SK-N-SH (cell line): ENCODE data around the gene TP53BP2. TPM values are rescaled to one million over a fixed set of nuclear protein-coding genes. Genes with fewer than 3 reads are reported as not detected.
"Not testable (repeated sequence)": the region's sequence is repeated elsewhere in the genome, so short reads cannot be mapped to it uniquely, and the experiment has no call there.

Source experiments
- CTCF ChIA-PET: fragments of 300-600, 350-600 bp; formaldehyde crosslinking; extraction: SDS; loops from one replicate; lab custom pipeline; 2021; lab: Yijun Ruan, JAX
- POLR2A ChIA-PET: fragments of 350-600 bp; sonication (Branson Sonifier 250); formaldehyde crosslinking; extraction: SDS; loops from one replicate; lab custom pipeline; 2020; ENCODE audit warnings: antibody characterized with exemption, inconsistent platforms; lab: Yijun Ruan, JAX
- DNase-seq: peaks from one replicate; pipeline ENCODE4 v3.0.0; 2012
- H2AFZ ChIP-seq: fragments of 200-600 bp; sonication (generic); 2 replicates; pipeline ENCODE4 v1.8.1; 2016; ENCODE audit warnings: antibody characterized with exemption, mild to moderate bottlenecking, low read depth
- H3F3A ChIP-seq: fragments of 200-600 bp; sonication (generic); replicated peaks from 2 replicates; pipeline ENCODE3; 2016; ENCODE audit warnings: antibody characterized with exemption, mild to moderate bottlenecking; ENCODE audit not compliant: insufficient read depth
- H3K27ac ChIP-seq, 2 experiments: fragments of 200-500 bp in 1 of 2; fragments of 200-600 bp in 1 of 2; sonication (Bioruptor generic) in 1 of 2; sonication (generic), shearing (Covaris generic) in 1 of 2; 2 replicates each; pipeline versions ENCODE4 v1.5.1 to v1.6.1; 2014 to 2016; ENCODE audit warnings: low read depth in 2 of 2, inconsistent platforms in 1 of 2, low read length in 1 of 2, mild to moderate bottlenecking in 1 of 2, mixed read lengths in 1 of 2
- H3K27me3 ChIP-seq: fragments of 200-600 bp; sonication (generic), shearing (Covaris generic); 2 replicates; pipeline ENCODE4 v1.6.1; 2016; ENCODE audit warnings: mixed run types; ENCODE audit not compliant: insufficient read depth
- H3K36me3 ChIP-seq, 2 experiments: fragments of 200-500 bp in 1 of 2; fragments of 200-600 bp in 1 of 2; sonication (Bioruptor generic) in 1 of 2; sonication (generic) in 1 of 2; replicated peaks in 1 of 2; 2 replicates each; pipeline versions ENCODE3 to v1.5.1; 2014 to 2016; ENCODE audit warnings: low read length in 1 of 2, mild to moderate bottlenecking in 1 of 2; ENCODE audit not compliant: insufficient read depth in 2 of 2, control insufficient read depth in 1 of 2
- H3K4me1 ChIP-seq, 2 experiments: fragments of 200-500 bp in 1 of 2; fragments of 200-600 bp in 1 of 2; sonication (Bioruptor generic) in 1 of 2; sonication (generic), shearing (Covaris generic) in 1 of 2; 2 replicates each; pipeline versions ENCODE4 v1.5.1 to v1.6.1; 2014 to 2016; ENCODE audit warnings: low read depth in 1 of 2, low read length in 1 of 2, mixed run types in 1 of 2; ENCODE audit not compliant: insufficient read depth in 2 of 2, control insufficient read depth in 1 of 2
- H3K4me2 ChIP-seq: fragments of 200-600 bp; sonication (generic), shearing (Covaris generic); 2 replicates; pipeline ENCODE4 v1.6.1; 2017; ENCODE audit warnings: mixed run types
- H3K4me3 ChIP-seq, 2 experiments: fragments of 200-500 bp in 1 of 2; fragments of 200-600 bp in 1 of 2; sonication (Bioruptor generic) in 1 of 2; sonication (generic), shearing (Covaris generic) in 1 of 2; 2 replicates each; pipeline versions ENCODE4 v1.5.1 to v1.8.1; 2014 to 2016; ENCODE audit warnings: low read depth in 2 of 2, inconsistent platforms in 1 of 2, low read length in 1 of 2, mild to moderate bottlenecking in 1 of 2, mixed read lengths in 1 of 2, moderate library complexity in 1 of 2
- H3K79me2 ChIP-seq: fragments of 200-600 bp; sonication (generic); 2 replicates; pipeline ENCODE4 v1.8.1; 2017; ENCODE audit warnings: mild to moderate bottlenecking; ENCODE audit not compliant: insufficient read depth
- H3K9ac ChIP-seq: fragments of 200-600 bp; sonication (generic); 2 replicates; pipeline ENCODE4 v1.6.1; 2017; ENCODE audit warnings: mixed run types
- H3K9me2 ChIP-seq: fragments of 200-600 bp; sonication (generic); 2 replicates; pipeline ENCODE4 v1.6.1; 2017; ENCODE audit warnings: mixed run types
- H3K9me3 ChIP-seq: fragments of 200-600 bp; sonication (generic); 2 replicates; pipeline ENCODE4 v1.6.1; 2017; ENCODE audit warnings: mixed run types, mild to moderate bottlenecking, moderate library complexity
- H4K20me1 ChIP-seq: fragments of 200-600 bp; sonication (generic); 2 replicates; pipeline ENCODE4 v1.6.1; 2017; ENCODE audit warnings: mild to moderate bottlenecking, mixed run types; ENCODE audit not compliant: insufficient read depth
- CHD2 ChIP-seq: fragments of 150-350 bp; IDR thresholded peaks from 2 replicates; pipeline ENCODE4 v1.6.1; 2018; ENCODE audit warnings: low read length; ENCODE audit not compliant: partially characterized antibody
- FOXM1 ChIP-seq: IDR thresholded peaks from 2 replicates; pipeline ENCODE4 v1.4.0; 2012; ENCODE audit warnings: low read depth, mild to moderate bottlenecking
- IRF3 ChIP-seq: fragments of 150-350 bp; IDR thresholded peaks from 2 replicates; pipeline ENCODE4 v1.6.1; 2016; ENCODE audit warnings: mild to moderate bottlenecking, low read depth, low read length
- MXI1 ChIP-seq: IDR thresholded peaks from 2 replicates; pipeline ENCODE4 v1.6.1; 2012; ENCODE audit warnings: mild to moderate bottlenecking, low read depth, low read length, improper control_type of control experiment
- PBX3 ChIP-seq: IDR thresholded peaks from 2 replicates; pipeline ENCODE4; 2012
- RFX5 ChIP-seq: IDR thresholded peaks from 2 replicates; pipeline ENCODE4 v1.6.1; 2012; ENCODE audit warnings: mild to moderate bottlenecking, improper control_type of control experiment, low read length
- SIN3A ChIP-seq: IDR thresholded peaks from 2 replicates; pipeline ENCODE4 v1.6.1; 2012; ENCODE audit warnings: low read depth, mild to moderate bottlenecking, low read length, moderate library complexity, borderline replicate concordance
- WGBS: methylation state at CpG from one replicate; pipeline ENCODE4 v1.1.6; 2017; ENCODE audit warnings: low lambda C conversion rate; 5-methylcytosine and 5-hydroxymethylcytosine counted together
- polyA plus RNA-seq, 3 experiments: library from polyadenylated mRNA; depleted of rRNA; stranded (reverse); fragments of >200 nt; gene quantifications; 2 replicates each; pipeline ENCODE4 v1.2.3, GENCODE V29; 2012
- TF ChIP-seq, protein P1 (sequence below): fragments of 150-350 bp; IDR thresholded peaks from 2 replicates; pipeline ENCODE4 v1.6.1; 2017; ENCODE audit warnings: antibody characterized with exemption, low read length, low read depth, borderline replicate concordance

The TP53BP2 gene
- polyA plus RNA-seq, 1 of the 3 experiments (the other 2 are of a cell fraction): 11.4 TPM

DNA sequence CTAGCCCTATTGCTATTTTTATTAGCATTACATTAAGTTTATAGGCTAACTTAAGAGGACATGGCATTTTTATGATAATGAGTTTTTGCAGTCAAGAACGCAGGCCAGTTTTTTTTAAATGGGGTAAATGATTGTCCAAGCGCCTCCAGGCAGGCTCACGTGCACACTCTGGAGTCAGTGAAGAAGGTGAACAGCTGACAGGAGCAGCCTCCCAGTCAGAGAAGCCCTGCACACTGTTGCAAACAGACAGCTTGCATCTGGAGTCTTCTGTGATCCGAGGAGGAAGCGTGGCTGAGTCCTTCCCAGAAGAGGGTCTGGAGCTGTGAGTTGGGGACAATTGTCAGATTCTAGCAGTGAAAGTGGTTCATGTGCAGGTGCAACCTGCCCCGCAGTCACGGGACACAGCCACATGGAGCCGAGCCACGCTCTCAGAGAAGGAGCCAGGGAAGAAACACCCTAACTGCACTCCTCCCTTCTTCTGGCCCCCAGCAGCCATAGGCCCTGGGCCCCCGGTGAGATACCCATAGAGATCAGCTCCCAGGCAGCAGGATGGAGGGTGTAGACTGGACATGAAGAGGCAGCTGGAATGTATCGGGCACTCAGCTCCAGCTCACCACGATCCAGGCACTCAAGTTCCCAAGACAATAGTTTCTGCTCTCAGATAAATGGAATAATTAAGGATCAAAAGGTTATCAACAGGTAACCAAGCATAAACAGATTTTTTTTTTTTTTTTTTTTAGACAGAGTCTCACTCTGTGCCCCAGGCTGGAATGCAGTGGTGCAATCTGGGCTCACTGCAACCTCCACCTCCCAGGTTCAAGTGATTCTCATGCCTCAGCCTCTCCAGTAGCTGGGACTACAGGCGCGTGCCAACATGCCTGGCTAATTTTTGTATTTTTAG lies 107.0 kb downstream of the TP53BP2 start (continued):
- no peak for TF ChIP-seq IRF3
- TF ChIP-seq RFX5: no peak
- no peak for TF ChIP-seq CHD2
- TF ChIP-seq, protein P1, sequence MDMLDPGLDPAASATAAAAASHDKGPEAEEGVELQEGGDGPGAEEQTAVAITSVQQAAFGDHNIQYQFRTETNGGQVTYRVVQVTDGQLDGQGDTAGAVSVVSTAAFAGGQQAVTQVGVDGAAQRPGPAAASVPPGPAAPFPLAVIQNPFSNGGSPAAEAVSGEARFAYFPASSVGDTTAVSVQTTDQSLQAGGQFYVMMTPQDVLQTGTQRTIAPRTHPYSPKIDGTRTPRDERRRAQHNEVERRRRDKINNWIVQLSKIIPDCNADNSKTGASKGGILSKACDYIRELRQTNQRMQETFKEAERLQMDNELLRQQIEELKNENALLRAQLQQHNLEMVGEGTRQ: no peak
- TF ChIP-seq PBX3: no peak
- TF ChIP-seq MXI1: no peak
- TF ChIP-seq SIN3A: no peak

DNA sequence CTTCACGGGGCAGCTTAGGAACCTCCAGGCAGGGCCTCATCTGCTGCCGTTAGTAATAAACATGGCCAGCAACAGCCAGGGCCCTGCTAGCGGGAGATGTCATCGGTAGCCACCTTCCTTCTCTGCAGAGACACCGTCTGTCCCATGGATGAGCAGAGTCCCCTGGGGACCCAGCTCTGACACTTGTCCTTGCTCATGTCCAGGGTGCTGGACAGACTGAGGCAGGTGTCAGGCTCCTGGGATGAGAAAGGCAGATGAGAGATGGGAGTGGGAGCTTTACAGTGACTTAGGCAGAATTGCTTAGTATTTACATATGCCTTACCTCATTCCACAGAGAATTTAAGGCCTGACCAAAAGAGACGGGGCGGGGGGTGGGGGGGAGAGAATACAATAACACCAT lies 108.4 kb downstream of the TP53BP2 start:
- H3K9me3 ChIP-seq: no peaks in the 10 kb centered on the region
- no peak overlapping the region for H3K9ac ChIP-seq
- H4K20me1 ChIP-seq: peaks cover 50% of the 10 kb centered on the region
- H3K36me3 ChIP-seq: peaks cover 13 to 14% of the 10 kb centered on the region in 2 experiments
- no peak overlapping the region for H3K27ac ChIP-seq
- ChIA-PET CTCF (interaction anchor here (0.9 to 4.3 kb wide), 3 partner anchors 12 to 40 kb away, joined by 3 to 44 read pairs (median 3); no protein-coding TSS in a partner anchor), POLR2A (no interaction called here)
- peaks cover 13% of the 10 kb centered on the region for H3F3A ChIP-seq
- H3K9me2 ChIP-seq: no peaks in the 10 kb centered on the region
- H2AFZ ChIP-seq: no peak overlapping the region
- no peak for DNase-seq
- TF ChIP-seq FOXM1: no peak
- TF ChIP-seq PBX3: no peak
- TF ChIP-seq, all 33 proteins: peak for 0
- 79% methylated on average over 7 of the region's 7 CpGs for WGBS
- Histone ChIP-seq H3K27me3 (no peaks in the 10 kb centered on the region), H3K4me3 (no peak overlapping the region), H3K79me2 (peaks cover 95% of the 10 kb centered on the region), H3K4me1 (peaks cover 17 to 25% of the 10 kb centered on the region in 2 experiments), H3K4me2 (no peak overlapping the region)

- H2AFZ ChIP-seq, H3F3A ChIP-seq, H3K27me3 ChIP-seq, H3K27ac ChIP-seq, H3K9me3 ChIP-seq, H3K9me2 ChIP-seq, H3K9ac ChIP-seq, DNase-seq, H3K4me3 ChIP-seq, POLR2A ChIA-PET, H3K4me2 ChIP-seq: not testable (repeated sequence)
- H4K20me1 ChIP-seq: peaks cover 51% of the 10 kb centered on the region
- peaks cover 13 to 14% of the 10 kb centered on the region in 2 experiments for H3K36me3 ChIP-seq
- peaks cover 21 to 32% of the 10 kb centered on the region in 2 experiments for H3K4me1 ChIP-seq
- H3K79me2 ChIP-seq: peaks cover 96% of the 10 kb centered on the region
- CTCF ChIA-PET: interaction anchor here (0.9 to 1.0 kb wide), 2 partner anchors 12 to 40 kb away, joined by 3 read pairs; no protein-coding TSS in a partner anchor
- WGBS: 93% methylated on average over 5 of the region's 5 CpGs
Measured at GRCh38 chr1:223736638-223737037, 109.1 kb downstream of the TP53BP2 start.
